HCT116 (cell line): ENCODE results near the gene RPS28.
A peak's percentile ranks its signal among the peaks of the same experiment; 100 is the strongest.

Source experiments
- CBX3 ChIP-seq: IDR thresholded peaks from 2 replicates; pipeline ENCODE4 v1.6.1; 2012; ENCODE audit warnings: low read depth
- CEBPB ChIP-seq: IDR thresholded peaks from 2 replicates; pipeline ENCODE4 v1.6.1; 2012; ENCODE audit warnings: low read depth
- EZH2 ChIP-seq: fragments of 200-600 bp; sonication (generic); IDR thresholded peaks from 2 replicates; pipeline ENCODE4 v1.6.1; 2017; ENCODE audit warnings: antibody characterized with exemption, mixed run types
- EZH2phosphoT487 ChIP-seq: fragments of 200-600 bp; IDR thresholded peaks from 2 replicates; pipeline ENCODE4 v1.6.1; 2018; ENCODE audit warnings: antibody characterized with exemption, borderline replicate concordance
- JUND ChIP-seq: IDR thresholded peaks from 2 replicates; pipeline ENCODE4 v1.6.1; 2012
- POLR2A ChIP-seq: IDR thresholded peaks from 2 replicates; pipeline ENCODE4 v1.7.0; 2011; ENCODE audit warnings: borderline replicate concordance; ENCODE audit not compliant: insufficient read depth, insufficient read length; ENCODE audit errors: extremely low read depth
- POLR2AphosphoS5 ChIP-seq: IDR thresholded peaks from 2 replicates; pipeline ENCODE4 v1.6.1; 2011; ENCODE audit warnings: mild to moderate bottlenecking, low read depth, low read length, moderate library complexity
- RAD21 ChIP-seq: IDR thresholded peaks from 2 replicates; pipeline ENCODE4 v1.6.1; 2012; ENCODE audit warnings: low read depth, mild to moderate bottlenecking
- SIN3A ChIP-seq: IDR thresholded peaks from 2 replicates; pipeline ENCODE4 v1.6.1; 2012; ENCODE audit warnings: low read depth
- ZFX ChIP-seq: fragments of 450-650 bp; IDR thresholded peaks from 2 replicates; pipeline ENCODE4 v1.6.1; 2017
- TF ChIP-seq, protein P1 (sequence below), 3 experiments: fragments of 200-600 bp in 1 of 3; sonication (generic) in 1 of 3; IDR thresholded peaks in 2 of 3; conservative IDR thresholded peaks in 1 of 3; 2 replicates each; pipeline ENCODE4 v1.5.1; 2012 to 2017; ENCODE audit warnings: low read depth in 2 of 3, low read length in 2 of 3, antibody characterized with exemption in 1 of 3, borderline replicate concordance in 1 of 3, control low read depth in 1 of 3, mild to moderate bottlenecking in 1 of 3, mixed read lengths in 1 of 3, mixed run types in 1 of 3, moderate library complexity in 1 of 3; ENCODE audit not compliant: insufficient read depth in 1 of 3
- TF ChIP-seq, protein P2 (sequence below): IDR thresholded peaks from 2 replicates; pipeline ENCODE4 v1.6.1; 2012

DNA sequence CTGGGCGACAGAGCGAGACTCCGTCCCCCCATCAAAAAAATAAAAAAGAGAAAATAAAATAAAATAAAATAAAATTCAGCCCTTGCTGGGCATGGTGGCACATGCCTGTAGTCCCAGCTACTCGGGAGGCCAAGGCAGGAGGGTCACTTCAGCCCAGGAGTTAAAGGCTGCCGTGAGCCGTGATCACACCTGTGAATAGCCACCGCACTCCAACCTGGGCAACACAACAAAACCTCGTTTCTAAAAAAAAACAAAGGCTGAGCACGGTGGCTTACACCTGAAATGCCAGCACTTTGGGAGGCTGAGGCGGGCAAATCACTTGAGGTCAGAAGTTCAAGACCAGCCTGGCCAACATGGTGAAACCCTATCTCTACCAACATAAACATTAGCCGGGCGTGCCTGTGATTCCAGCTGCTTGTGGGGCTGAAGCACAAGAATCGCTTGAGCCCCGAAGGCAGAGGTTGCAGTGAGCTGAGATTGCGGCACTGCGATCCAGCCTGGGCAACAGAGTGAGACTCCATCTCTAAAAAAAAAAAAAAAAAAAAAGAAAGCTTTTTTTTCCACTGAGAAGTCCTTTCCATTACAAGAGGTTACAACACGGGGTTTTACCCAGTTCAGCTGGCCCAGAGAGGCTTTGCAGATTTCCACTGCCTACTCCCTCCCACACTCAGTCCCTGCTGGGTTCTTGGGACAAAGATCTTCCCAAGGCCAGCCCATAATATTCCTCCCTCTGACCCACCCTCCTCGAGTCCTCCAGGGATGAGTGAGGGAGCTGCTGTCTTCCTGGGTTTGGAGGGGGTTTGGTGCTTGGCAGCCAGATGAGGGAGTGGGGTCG is 49.1 kb downstream of the RPS28 start:
- TF ChIP-seq, protein P1, sequence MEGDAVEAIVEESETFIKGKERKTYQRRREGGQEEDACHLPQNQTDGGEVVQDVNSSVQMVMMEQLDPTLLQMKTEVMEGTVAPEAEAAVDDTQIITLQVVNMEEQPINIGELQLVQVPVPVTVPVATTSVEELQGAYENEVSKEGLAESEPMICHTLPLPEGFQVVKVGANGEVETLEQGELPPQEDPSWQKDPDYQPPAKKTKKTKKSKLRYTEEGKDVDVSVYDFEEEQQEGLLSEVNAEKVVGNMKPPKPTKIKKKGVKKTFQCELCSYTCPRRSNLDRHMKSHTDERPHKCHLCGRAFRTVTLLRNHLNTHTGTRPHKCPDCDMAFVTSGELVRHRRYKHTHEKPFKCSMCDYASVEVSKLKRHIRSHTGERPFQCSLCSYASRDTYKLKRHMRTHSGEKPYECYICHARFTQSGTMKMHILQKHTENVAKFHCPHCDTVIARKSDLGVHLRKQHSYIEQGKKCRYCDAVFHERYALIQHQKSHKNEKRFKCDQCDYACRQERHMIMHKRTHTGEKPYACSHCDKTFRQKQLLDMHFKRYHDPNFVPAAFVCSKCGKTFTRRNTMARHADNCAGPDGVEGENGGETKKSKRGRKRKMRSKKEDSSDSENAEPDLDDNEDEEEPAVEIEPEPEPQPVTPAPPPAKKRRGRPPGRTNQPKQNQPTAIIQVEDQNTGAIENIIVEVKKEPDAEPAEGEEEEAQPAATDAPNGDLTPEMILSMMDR (IDR thresholded peaks at IDR 0.05 in 2 of 3, conservative IDR thresholded peaks at IDR 0.05 in 1 of 3; ENCODE audit: borderline replicate concordance in 1 of 3, insufficient read depth in 1 of 3, low read depth in 2 of 3, low read length in 2 of 3) = no peak
- TF ChIP-seq POLR2AphosphoS5 = 0 out of 2 replicates have a peak, but pooled peaks have one; percentile 50
- TF ChIP-seq EZH2phosphoT487 = no peak
- no peak for TF ChIP-seq EZH2
- TF ChIP-seq, protein P2, sequence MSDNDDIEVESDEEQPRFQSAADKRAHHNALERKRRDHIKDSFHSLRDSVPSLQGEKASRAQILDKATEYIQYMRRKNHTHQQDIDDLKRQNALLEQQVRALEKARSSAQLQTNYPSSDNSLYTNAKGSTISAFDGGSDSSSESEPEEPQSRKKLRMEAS = no peak
- no peak for TF ChIP-seq JUND
- no peak for TF ChIP-seq POLR2A
- TF ChIP-seq ZFX = no peak
- no peak for TF ChIP-seq RAD21
- no peak for TF ChIP-seq CBX3
- TF ChIP-seq CEBPB = no peak
- TF ChIP-seq SIN3A = no peak
